ENCODE results near the gene TATDN3. TPM values are rescaled to one million over a fixed set of nuclear protein-coding genes. Genes with fewer than 3 reads are reported as not detected.

The TATDN3 gene
- total and polyA plus RNA-seq, 9 of the 15 experiments (the other 6 are each of a cell fraction or from before 2014, with no cell fraction given): 18.3 to 79.9 (median 28.2) TPM

DNA sequence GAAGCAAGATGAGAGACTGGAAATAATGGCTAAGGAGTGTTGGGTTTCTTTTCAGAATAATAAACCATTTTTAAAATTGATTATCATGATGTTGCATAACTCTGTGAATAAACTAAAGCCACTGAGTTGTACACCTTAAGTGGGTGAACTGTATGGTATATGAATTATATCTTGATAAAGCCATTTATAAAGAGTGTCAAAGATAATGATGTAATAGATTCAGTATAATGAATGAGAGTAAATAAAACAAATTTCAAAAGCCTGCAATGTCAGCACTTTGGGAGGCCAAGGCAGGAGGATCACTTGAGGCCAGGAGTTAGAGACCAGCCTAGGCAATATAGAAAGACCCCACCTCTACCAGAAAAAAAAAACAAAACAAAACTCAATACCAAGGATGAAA is 16.5 kb upstream of the TATDN3 start (continued):
- TF ChIP-seq, protein P1, sequence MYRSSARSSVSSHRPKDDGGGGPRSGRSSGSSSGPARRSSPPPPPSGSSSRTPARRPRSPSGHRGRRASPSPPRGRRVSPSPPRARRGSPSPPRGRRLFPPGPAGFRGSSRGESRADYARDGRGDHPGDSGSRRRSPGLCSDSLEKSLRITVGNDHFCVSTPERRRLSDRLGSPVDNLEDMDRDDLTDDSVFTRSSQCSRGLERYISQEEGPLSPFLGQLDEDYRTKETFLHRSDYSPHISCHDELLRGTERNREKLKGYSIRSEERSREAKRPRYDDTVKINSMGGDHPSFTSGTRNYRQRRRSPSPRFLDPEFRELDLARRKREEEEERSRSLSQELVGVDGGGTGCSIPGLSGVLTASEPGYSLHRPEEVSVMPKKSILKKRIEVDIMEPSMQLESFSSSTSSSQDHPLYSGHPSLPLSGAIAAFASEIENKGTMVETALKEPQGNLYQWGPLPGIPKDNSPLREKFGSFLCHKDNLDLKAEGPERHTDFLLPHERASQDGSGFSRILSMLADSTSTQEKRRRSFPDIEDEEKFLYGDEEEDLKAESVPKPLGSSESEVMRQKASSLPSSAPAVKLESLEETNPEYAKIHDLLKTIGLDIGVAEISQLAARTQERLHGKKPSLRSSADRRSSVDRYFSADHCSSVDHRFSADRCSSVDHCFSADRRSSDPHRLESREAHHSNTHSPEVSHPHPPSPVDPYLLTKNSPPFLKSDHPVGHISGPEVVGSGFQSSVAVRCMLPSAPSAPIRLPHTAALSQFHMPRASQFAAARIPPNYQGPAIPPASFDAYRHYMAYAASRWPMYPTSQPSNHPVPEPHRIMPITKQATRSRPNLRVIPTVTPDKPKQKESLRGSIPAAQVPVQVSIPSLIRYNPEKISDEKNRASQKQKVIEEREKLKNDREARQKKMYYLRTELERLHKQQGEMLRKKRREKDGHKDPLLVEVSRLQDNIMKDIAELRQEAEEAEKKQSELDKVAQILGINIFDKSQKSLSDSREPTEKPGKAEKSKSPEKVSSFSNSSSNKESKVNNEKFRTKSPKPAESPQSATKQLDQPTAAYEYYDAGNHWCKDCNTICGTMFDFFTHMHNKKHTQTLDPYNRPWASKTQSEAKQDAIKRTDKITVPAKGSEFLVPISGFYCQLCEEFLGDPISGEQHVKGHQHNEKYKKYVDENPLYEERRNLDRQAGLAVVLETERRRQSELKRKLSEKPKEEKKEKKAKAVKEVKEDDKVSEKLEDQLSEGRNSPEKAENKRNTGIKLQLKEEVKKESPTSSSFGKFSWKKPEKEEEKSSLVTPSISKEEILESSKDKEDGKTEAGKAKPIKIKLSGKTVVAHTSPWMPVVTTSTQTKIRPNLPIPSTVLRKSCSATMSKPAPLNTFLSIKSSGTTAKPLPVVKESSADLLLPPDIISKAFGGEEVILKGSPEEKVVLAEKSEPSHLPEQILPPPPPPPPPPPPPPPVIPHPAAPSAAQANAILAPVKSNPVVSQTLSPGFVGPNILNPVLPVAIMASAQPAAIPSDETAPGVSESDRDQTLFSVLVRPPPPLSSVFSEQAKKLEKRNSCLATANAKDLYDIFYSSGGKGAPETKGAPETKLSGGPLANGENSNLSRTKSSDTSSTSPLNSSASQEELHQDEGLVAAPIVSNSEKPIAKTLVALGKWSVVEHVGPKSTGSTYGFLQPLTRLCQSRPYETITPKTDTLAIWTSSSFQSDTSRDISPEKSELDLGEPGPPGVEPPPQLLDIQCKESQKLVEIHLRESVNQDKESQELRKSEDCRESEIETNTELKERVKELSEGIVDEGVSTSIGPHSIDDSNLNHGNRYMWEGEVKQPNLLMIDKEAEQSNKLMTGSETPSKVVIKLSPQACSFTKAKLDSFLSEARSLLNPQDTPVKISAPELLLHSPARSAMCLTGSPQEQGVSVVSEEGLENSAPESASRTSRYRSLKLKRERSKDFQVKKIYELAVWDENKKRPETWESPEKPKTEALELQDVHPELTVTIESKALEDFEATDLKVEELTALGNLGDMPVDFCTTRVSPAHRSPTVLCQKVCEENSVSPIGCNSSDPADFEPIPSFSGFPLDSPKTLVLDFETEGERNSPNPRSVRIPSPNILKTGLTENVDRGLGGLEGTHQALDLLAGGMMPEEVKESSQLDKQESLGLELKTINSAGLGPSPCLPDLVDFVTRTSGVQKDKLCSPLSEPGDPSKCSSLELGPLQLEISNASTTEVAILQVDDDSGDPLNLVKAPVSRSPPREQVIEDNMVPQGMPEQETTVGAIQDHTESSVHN (IDR thresholded peaks at IDR 0.05; ENCODE audit: borderline replicate concordance in 1 of 2, low read depth in 1 of 2): no peak
- TF ChIP-seq, protein P2, sequence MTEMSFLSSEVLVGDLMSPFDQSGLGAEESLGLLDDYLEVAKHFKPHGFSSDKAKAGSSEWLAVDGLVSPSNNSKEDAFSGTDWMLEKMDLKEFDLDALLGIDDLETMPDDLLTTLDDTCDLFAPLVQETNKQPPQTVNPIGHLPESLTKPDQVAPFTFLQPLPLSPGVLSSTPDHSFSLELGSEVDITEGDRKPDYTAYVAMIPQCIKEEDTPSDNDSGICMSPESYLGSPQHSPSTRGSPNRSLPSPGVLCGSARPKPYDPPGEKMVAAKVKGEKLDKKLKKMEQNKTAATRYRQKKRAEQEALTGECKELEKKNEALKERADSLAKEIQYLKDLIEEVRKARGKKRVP (CRISPR knock-in tag; IDR thresholded peaks at IDR 0.05): no peak
- no peak for TF ChIP-seq CBX5 (IDR thresholded peaks at IDR 0.05; ENCODE audit: borderline replicate concordance, low read depth)
- TF ChIP-seq HOXB6 (CRISPR knock-in tag; IDR thresholded peaks at IDR 0.05; ENCODE audit: borderline replicate concordance): no peak
- peak; percentile 43; the same call in 1 of the 2 replicates for TF ChIP-seq CEBPB (tag; IDR thresholded peaks at IDR 0.05)
- TF ChIP-seq LARP7 (IDR thresholded peaks at IDR 0.05): no peak
- TF ChIP-seq, protein P3, sequence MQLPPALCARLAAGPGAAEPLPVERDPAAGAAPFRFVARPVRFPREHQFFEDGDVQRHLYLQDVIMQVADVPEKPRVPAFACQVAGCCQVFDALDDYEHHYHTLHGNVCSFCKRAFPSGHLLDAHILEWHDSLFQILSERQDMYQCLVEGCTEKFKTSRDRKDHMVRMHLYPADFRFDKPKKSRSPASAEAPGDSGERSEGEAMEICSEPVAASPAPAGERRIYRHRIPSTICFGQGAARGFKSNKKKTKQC (CRISPR knock-in tag; IDR thresholded peaks at IDR 0.05): no peak
- TF ChIP-seq BCOR (IDR thresholded peaks at IDR 0.05): no peak
- TF ChIP-seq XRCC5 (IDR thresholded peaks at IDR 0.05; ENCODE audit: low read depth, low read length): no peak
- TF ChIP-seq TEAD2 (tag; IDR thresholded peaks at IDR 0.05): no peak
- TF ChIP-seq KLF1 (tag; IDR thresholded peaks at IDR 0.05): no peak
- TF ChIP-seq ZNF668 (CRISPR knock-in tag; IDR thresholded peaks at IDR 0.05): peak; percentile 26; the same call in 1 of the 2 replicates
- TF ChIP-seq ZNF24 (IDR thresholded peaks at IDR 0.05): no peak
- no peak for TF ChIP-seq TRIM28 (IDR thresholded peaks at IDR 0.05)
- TF ChIP-seq POU5F1 (IDR thresholded peaks at IDR 0.05; ENCODE audit: borderline replicate concordance, low read depth, low read length, partially characterized antibody): no peak
- no peak for TF ChIP-seq HNRNPUL1 (IDR thresholded peaks at IDR 0.05; ENCODE audit: low read length)
- no peak for TF ChIP-seq ZZZ3 (IDR thresholded peaks at IDR 0.05)
- TF ChIP-seq, protein P4, sequence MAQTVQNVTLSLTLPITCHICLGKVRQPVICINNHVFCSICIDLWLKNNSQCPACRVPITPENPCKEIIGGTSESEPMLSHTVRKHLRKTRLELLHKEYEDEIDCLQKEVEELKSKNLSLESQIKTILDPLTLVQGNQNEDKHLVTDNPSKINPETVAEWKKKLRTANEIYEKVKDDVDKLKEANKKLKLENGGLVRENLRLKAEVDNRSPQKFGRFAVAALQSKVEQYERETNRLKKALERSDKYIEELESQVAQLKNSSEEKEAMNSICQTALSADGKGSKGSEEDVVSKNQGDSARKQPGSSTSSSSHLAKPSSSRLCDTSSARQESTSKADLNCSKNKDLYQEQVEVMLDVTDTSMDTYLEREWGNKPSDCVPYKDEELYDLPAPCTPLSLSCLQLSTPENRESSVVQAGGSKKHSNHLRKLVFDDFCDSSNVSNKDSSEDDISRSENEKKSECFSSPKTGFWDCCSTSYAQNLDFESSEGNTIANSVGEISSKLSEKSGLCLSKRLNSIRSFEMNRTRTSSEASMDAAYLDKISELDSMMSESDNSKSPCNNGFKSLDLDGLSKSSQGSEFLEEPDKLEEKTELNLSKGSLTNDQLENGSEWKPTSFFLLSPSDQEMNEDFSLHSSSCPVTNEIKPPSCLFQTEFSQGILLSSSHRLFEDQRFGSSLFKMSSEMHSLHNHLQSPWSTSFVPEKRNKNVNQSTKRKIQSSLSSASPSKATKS (CRISPR knock-in tag; IDR thresholded peaks at IDR 0.05): no peak
- TF ChIP-seq MAFG (tag; conservative IDR thresholded peaks at IDR 0.05): peak; percentile 55
